GM15510 (cell line): ENCODE data around the gene SHKBP1.

Experiments used
- POLR2A ChIP-seq: IDR thresholded peaks from 3 replicates; pipeline ENCODE4 v1.6.1; 2011; ENCODE audit warnings: borderline replicate concordance; ENCODE audit not compliant: insufficient read length; ENCODE audit errors: extremely low read depth

SHKBP1 gene

GRCh38 chr19:40589591-40590429, 13.1 kb downstream of the SHKBP1 start:
- no peak for TF ChIP-seq POLR2A

GRCh38 chr19:40590464-40591265, 14.0 kb downstream of the SHKBP1 start:
- no peak for TF ChIP-seq POLR2A

GRCh38 chr19:40592170-40592569, 15.5 kb downstream of the SHKBP1 start:
- TF ChIP-seq POLR2A: no peak

GRCh38 chr19:40594255-40594654, 17.6 kb downstream of the SHKBP1 start:
- TF ChIP-seq POLR2A: no peak

GRCh38 chr19:40594657-40595091, 18.0 kb downstream of the SHKBP1 start:
- no peak for TF ChIP-seq POLR2A

- no peak for TF ChIP-seq POLR2A
Observed at GRCh38 chr19:40596608-40597328, 20.1 kb downstream of the SHKBP1 start.

- TF ChIP-seq POLR2A: no peak
Observed at GRCh38 chr19:40597329-40597838, 20.7 kb downstream of the SHKBP1 start.

- TF ChIP-seq POLR2A: no peak
Observed at GRCh38 chr19:40598121-40598917, 21.6 kb downstream of the SHKBP1 start.

GRCh38 chr19:40598918-40599307, 22.2 kb downstream of the SHKBP1 start:
- no peak for TF ChIP-seq POLR2A

- TF ChIP-seq POLR2A: no peak
Observed at GRCh38 chr19:40599331-40599901, 22.7 kb downstream of the SHKBP1 start.

GRCh38 chr19:40599902-40600569, 23.4 kb downstream of the SHKBP1 start:
- no peak for TF ChIP-seq POLR2A

GRCh38 chr19:40600570-40601133, 24.0 kb downstream of the SHKBP1 start:
- no peak for TF ChIP-seq POLR2A

GRCh38 chr19:40601134-40601974, 24.7 kb downstream of the SHKBP1 start, which contains the start of gene LTBP4:
Gene LTBP4 (plus strand): TSS chr19:40601369. CDS start chr19:40601388, 19 bp downstream.
- no peak for TF ChIP-seq POLR2A

GRCh38 chr19:40603071-40603388, 26.4 kb downstream of the SHKBP1 start:
- no peak for TF ChIP-seq POLR2A
